Neural cell (in vitro differentiated cells): ENCODE measurements around the gene MTFP1. TPM values are rescaled to one million over a fixed set of nuclear protein-coding genes. Genes with fewer than 3 reads are reported as not detected.

ENCODE experiments used
- H2AFZ ChIP-seq: fragments of 200-600, 300-800 bp; sonication (generic), shearing (Covaris generic); 2 replicates; pipeline ENCODE4 v1.6.0; 2014; ENCODE audit warnings: low read depth, mild to moderate bottlenecking, antibody characterized with exemption, low read length, moderate library complexity
- H3F3A ChIP-seq: fragments of 200-600 bp; shearing (Covaris generic); 2 replicates; pipeline ENCODE4 v1.6.1; 2016; ENCODE audit warnings: mild to moderate bottlenecking, moderate library complexity, mixed read lengths, antibody characterized with exemption, low read length; ENCODE audit not compliant: insufficient read depth, poor library complexity, severe bottlenecking
- H3K27ac ChIP-seq: fragments of 200-600, 300-800 bp; sonication (generic), shearing (Covaris generic); 2 replicates; pipeline ENCODE4 v1.5.1; 2014; ENCODE audit warnings: mild to moderate bottlenecking, low read length, moderate library complexity
- H3K27me3 ChIP-seq: fragments of 300-800, 200-600 bp; sonication (generic), shearing (Covaris generic); 2 replicates; pipeline ENCODE4 v1.6.0; 2014; ENCODE audit warnings: mild to moderate bottlenecking, low read depth, low read length, moderate library complexity; ENCODE audit not compliant: insufficient read depth
- H3K36me3 ChIP-seq: fragments of 300-800, 200-600 bp; sonication (generic), shearing (Covaris generic); 2 replicates; pipeline ENCODE4 v1.5.1; 2014; ENCODE audit warnings: mild to moderate bottlenecking, antibody characterized with exemption, low read length, moderate library complexity; ENCODE audit not compliant: insufficient read depth
- H3K4me2 ChIP-seq: fragments of 300-800, 200-600 bp; sonication (generic), shearing (Covaris generic); 2 replicates; pipeline ENCODE4 v1.6.0; 2014; ENCODE audit warnings: mild to moderate bottlenecking, low read length
- H3K4me3 ChIP-seq: fragments of 300-800, 200-600 bp; sonication (generic), shearing (Covaris generic); 2 replicates; pipeline ENCODE4 v1.5.1; 2014; ENCODE audit warnings: mild to moderate bottlenecking, low read length, moderate library complexity
- H3K79me2 ChIP-seq: fragments of 200-600 bp; shearing (Covaris generic); replicated peaks from 2 replicates; pipeline ENCODE4 v1.6.0; 2014; ENCODE audit warnings: mild to moderate bottlenecking, low read length, moderate library complexity; ENCODE audit not compliant: insufficient read depth
- H3K9ac ChIP-seq: fragments of 300-800, 200-600 bp; sonication (generic), shearing (Covaris generic); 2 replicates; pipeline ENCODE4 v1.6.1; 2016; ENCODE audit warnings: mild to moderate bottlenecking, low read length, mixed read lengths
- H3K9me2 ChIP-seq: fragments of 200-600 bp; shearing (Covaris generic); 2 replicates; pipeline ENCODE4 v1.6.1; 2016; ENCODE audit warnings: mild to moderate bottlenecking, low read length, mixed read lengths; ENCODE audit not compliant: insufficient read depth
- H3K9me3 ChIP-seq: fragments of 200-600, 300-800 bp; sonication (generic), shearing (Covaris generic); 2 replicates; pipeline ENCODE4 v1.6.1; 2016; ENCODE audit warnings: mild to moderate bottlenecking, mixed run types, low read length, moderate library complexity, mixed read lengths
- H4K20me1 ChIP-seq: fragments of 200-600 bp; shearing (Covaris generic); 2 replicates; pipeline ENCODE4 v1.6.1; 2016; ENCODE audit warnings: mild to moderate bottlenecking, mixed run types; ENCODE audit not compliant: insufficient read depth
- EP300 ChIP-seq: fragments of 450-650 bp; conservative IDR thresholded peaks from 2 replicates; pipeline ENCODE4 v1.6.1; 2014; ENCODE audit warnings: antibody characterized with exemption, mild to moderate bottlenecking, moderate library complexity; ENCODE audit not compliant: poor library complexity, severe bottlenecking
- EZH2 ChIP-seq: fragments of 200-600, 300-800 bp; shearing (Covaris generic), sonication (generic); IDR thresholded peaks from 2 replicates; pipeline ENCODE4 v1.6.1; 2014; ENCODE audit warnings: antibody characterized with exemption, low read length, borderline replicate concordance, mild to moderate bottlenecking; ENCODE audit not compliant: insufficient read depth, poor library complexity, severe bottlenecking
- MXI1 ChIP-seq: fragments of 450-650 bp; conservative IDR thresholded peaks from 2 replicates; pipeline ENCODE4 v1.6.1; 2014; ENCODE audit warnings: antibody characterized with exemption, mild to moderate bottlenecking; ENCODE audit not compliant: poor library complexity, severe bottlenecking
- POLR2AphosphoS5 ChIP-seq: IDR thresholded peaks from 2 replicates; pipeline ENCODE4 v1.6.1; 2012
- RAD21 ChIP-seq: fragments of 450-650 bp; conservative IDR thresholded peaks from 2 replicates; pipeline ENCODE4 v1.6.1; 2014; ENCODE audit warnings: antibody characterized with exemption, mild to moderate bottlenecking, moderate library complexity
- SMC3 ChIP-seq: fragments of 450-650 bp; conservative IDR thresholded peaks from 2 replicates; pipeline ENCODE4 v1.6.1; 2014; ENCODE audit warnings: antibody characterized with exemption, mild to moderate bottlenecking, moderate library complexity; ENCODE audit not compliant: poor library complexity
- TAF1 ChIP-seq: IDR thresholded peaks from 2 replicates; pipeline ENCODE4 v1.6.1; 2012; ENCODE audit warnings: low read depth
- polyA plus RNA-seq: library from polyadenylated mRNA; depleted of rRNA; stranded (reverse); fragments of >200 nt; gene quantifications from 2 replicates; pipeline ENCODE4 v1.2.3, GENCODE V29; 2014
- TF ChIP-seq, protein P1 (sequence below): fragments of 450-650 bp; IDR thresholded peaks from 2 replicates; pipeline ENCODE4 v1.5.1; 2014; ENCODE audit warnings: antibody characterized with exemption, mild to moderate bottlenecking, moderate library complexity; ENCODE audit not compliant: poor library complexity, severe bottlenecking
- TF ChIP-seq, protein P2 (sequence below): IDR thresholded peaks from 2 replicates; pipeline ENCODE4 v1.6.1; 2012; ENCODE audit warnings: borderline replicate concordance

The MTFP1 gene
- polyA plus RNA-seq, 1 donor from 2014 or later: 8.1 TPM

DNA sequence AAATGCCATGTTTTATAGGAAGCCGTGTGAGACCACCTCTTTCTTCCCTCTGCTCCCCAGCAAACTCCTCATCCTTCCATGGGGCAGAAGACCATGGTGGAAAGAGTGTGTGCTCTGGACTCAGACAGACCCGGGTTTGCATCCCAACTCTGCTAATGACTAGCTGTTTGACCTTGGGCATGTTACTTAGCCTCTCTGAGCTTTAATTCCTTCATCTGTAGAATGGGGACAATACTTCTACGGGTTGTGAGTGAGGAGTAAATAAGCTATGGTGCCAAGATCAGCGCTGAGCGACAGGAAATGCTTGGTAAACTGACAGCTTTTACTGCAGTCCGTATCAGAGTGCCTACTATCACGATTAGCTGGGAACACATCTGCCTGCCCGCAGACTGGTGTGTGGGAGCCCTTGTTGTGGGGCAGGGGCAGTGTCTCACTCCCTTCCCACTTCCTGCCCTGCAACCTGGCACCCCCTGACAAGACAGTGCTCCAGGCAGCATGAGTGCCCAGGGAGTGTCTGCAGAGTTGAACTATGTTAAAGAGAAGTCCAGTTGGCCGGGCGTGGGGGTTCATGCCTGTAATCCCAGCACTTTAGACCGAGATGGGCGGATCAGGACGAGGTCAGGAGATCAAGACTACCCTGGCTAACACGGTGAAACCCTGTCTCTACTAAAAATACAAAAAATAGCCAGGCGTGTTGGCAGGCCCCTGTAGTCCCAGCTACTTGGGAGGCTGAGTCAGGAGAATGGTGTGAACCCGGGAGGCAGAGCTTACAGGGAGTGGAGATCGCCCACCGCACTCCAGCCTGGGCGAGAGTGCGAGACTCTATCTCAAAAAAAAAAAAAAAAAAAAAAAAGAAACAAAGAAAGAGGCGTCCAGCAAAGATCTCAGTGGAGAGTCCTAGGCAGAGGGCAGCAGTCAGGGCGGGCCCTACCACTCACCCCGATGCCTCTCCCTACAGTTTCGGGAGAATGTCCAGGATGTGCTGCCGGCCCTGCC is 26.6 kb upstream of the MTFP1 start:
- H3K36me3 ChIP-seq: no peaks in the 10 kb centered on the region
- H3K27ac ChIP-seq: no peak overlapping the region
- no peak overlapping the region for H2AFZ ChIP-seq
- no peaks in the 10 kb centered on the region for H3K9me3 ChIP-seq
- H3K9me2 ChIP-seq: no peaks in the 10 kb centered on the region
- H3K9ac ChIP-seq: no peak overlapping the region
- H3F3A ChIP-seq: no peaks in the 10 kb centered on the region
- H4K20me1 ChIP-seq: no peaks in the 10 kb centered on the region
- no peak overlapping the region for H3K4me3 ChIP-seq
- H3K4me2 ChIP-seq: no peak overlapping the region
- H3K79me2 ChIP-seq: no peaks in the 10 kb centered on the region
- TF ChIP-seq EP300 (no peak), MXI1 (no peak), EZH2 (no peak), TAF1 (no peak), SMC3 (no peak), POLR2AphosphoS5 (no peak), RAD21 (no peak)
- TF ChIP-seq, protein P1, sequence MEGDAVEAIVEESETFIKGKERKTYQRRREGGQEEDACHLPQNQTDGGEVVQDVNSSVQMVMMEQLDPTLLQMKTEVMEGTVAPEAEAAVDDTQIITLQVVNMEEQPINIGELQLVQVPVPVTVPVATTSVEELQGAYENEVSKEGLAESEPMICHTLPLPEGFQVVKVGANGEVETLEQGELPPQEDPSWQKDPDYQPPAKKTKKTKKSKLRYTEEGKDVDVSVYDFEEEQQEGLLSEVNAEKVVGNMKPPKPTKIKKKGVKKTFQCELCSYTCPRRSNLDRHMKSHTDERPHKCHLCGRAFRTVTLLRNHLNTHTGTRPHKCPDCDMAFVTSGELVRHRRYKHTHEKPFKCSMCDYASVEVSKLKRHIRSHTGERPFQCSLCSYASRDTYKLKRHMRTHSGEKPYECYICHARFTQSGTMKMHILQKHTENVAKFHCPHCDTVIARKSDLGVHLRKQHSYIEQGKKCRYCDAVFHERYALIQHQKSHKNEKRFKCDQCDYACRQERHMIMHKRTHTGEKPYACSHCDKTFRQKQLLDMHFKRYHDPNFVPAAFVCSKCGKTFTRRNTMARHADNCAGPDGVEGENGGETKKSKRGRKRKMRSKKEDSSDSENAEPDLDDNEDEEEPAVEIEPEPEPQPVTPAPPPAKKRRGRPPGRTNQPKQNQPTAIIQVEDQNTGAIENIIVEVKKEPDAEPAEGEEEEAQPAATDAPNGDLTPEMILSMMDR: no peak
- TF ChIP-seq, protein P2, sequence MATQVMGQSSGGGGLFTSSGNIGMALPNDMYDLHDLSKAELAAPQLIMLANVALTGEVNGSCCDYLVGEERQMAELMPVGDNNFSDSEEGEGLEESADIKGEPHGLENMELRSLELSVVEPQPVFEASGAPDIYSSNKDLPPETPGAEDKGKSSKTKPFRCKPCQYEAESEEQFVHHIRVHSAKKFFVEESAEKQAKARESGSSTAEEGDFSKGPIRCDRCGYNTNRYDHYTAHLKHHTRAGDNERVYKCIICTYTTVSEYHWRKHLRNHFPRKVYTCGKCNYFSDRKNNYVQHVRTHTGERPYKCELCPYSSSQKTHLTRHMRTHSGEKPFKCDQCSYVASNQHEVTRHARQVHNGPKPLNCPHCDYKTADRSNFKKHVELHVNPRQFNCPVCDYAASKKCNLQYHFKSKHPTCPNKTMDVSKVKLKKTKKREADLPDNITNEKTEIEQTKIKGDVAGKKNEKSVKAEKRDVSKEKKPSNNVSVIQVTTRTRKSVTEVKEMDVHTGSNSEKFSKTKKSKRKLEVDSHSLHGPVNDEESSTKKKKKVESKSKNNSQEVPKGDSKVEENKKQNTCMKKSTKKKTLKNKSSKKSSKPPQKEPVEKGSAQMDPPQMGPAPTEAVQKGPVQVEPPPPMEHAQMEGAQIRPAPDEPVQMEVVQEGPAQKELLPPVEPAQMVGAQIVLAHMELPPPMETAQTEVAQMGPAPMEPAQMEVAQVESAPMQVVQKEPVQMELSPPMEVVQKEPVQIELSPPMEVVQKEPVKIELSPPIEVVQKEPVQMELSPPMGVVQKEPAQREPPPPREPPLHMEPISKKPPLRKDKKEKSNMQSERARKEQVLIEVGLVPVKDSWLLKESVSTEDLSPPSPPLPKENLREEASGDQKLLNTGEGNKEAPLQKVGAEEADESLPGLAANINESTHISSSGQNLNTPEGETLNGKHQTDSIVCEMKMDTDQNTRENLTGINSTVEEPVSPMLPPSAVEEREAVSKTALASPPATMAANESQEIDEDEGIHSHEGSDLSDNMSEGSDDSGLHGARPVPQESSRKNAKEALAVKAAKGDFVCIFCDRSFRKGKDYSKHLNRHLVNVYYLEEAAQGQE: no peak
- peaks cover 18% of the 10 kb centered on the region for H3K27me3 ChIP-seq

DNA sequence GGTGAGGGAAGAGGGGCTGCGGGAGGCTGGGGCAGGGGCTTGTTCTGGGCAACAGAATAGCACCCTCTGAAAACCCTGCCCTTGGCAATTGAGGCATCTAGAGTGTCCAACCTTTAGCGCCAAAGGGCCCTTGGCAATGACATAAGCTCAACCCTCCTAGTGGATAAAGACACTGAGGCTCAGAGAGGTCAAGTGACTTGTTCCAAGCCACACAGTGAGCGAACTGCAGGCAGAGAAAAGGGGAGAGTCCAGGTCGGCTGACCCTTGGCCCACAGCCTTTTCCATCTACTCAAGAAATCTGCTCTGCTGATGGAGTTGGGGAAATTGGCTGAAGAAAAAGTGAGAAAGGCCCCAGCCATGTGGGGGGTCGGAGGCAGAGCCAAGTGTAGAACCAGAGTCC is 25.9 kb upstream of the MTFP1 start:
- H2AFZ ChIP-seq: no peak overlapping the region
- no peaks in the 10 kb centered on the region for H3F3A ChIP-seq
- no peak for TF ChIP-seq RAD21
- no peak for TF ChIP-seq EP300
- no peak for TF ChIP-seq EZH2
- no peak for TF ChIP-seq TAF1
- no peak for TF ChIP-seq SMC3
- TF ChIP-seq, protein P2: no peak
- TF ChIP-seq MXI1: no peak
- no peak for TF ChIP-seq POLR2AphosphoS5
- TF ChIP-seq, protein P1: no peak
- H3K79me2 ChIP-seq: no peaks in the 10 kb centered on the region
- H3K27ac ChIP-seq: no peak overlapping the region
- no peak overlapping the region for H3K4me3 ChIP-seq
- H3K4me2 ChIP-seq: no peak overlapping the region
- peaks cover 18% of the 10 kb centered on the region for H3K27me3 ChIP-seq
- no peaks in the 10 kb centered on the region for H3K9me3 ChIP-seq
- H4K20me1 ChIP-seq: no peaks in the 10 kb centered on the region
- no peaks in the 10 kb centered on the region for H3K36me3 ChIP-seq
- no peak overlapping the region for H3K9ac ChIP-seq
- no peaks in the 10 kb centered on the region for H3K9me2 ChIP-seq
